ENCODE results near the gene ZGLP1.

Gene ZGLP1

DNA sequence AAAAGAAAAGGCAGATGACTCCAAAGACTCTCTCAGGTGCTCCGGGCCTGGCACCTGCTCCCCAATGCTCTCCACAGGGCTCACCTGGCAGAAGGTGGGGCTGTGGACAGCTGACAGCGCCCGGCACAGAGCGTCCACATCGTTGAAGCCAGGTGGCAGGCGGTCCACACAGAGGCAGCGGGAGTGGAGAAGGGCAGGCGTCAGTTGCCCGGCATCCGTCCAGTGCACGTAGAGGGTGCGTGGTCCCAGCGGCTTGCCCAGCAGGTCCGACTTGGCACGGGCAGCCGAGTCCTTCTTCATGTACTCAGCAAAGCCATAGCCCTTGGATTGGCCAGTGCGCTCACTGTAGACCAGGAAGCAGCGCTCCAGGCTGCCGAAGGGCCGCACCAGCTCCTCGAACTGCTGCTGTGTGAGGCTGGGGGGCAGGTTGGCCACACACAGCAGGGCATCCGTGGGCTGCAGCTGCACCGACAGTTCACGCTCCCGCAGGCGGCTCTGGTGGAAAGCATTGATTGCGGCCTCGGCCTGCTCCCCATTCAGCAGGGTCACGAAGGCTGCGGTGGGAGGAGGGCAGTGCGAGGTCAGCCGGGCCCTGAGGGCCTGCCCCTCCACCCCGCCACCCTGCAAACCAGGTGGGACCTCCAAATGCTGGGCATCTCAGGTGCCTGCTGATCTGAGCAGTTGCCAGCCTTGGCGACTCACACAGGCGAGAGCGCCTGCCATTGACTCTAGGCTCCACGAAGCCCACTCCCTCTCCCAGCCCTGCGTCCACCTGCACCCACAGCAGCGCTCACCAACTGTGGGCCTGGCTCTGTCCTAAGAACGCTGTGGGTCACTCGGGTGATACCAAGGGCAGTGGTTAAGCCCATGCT, 19.2 kb upstream of the ZGLP1 start:
- TF ChIP-seq, protein P1, sequence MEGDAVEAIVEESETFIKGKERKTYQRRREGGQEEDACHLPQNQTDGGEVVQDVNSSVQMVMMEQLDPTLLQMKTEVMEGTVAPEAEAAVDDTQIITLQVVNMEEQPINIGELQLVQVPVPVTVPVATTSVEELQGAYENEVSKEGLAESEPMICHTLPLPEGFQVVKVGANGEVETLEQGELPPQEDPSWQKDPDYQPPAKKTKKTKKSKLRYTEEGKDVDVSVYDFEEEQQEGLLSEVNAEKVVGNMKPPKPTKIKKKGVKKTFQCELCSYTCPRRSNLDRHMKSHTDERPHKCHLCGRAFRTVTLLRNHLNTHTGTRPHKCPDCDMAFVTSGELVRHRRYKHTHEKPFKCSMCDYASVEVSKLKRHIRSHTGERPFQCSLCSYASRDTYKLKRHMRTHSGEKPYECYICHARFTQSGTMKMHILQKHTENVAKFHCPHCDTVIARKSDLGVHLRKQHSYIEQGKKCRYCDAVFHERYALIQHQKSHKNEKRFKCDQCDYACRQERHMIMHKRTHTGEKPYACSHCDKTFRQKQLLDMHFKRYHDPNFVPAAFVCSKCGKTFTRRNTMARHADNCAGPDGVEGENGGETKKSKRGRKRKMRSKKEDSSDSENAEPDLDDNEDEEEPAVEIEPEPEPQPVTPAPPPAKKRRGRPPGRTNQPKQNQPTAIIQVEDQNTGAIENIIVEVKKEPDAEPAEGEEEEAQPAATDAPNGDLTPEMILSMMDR (conservative IDR thresholded peaks at IDR 0.05; ENCODE audit: low read depth), result no peak
- no peak overlapping the region for H3K27ac ChIP-seq
- ChIA-PET POLR2A (ENCODE audit: low non-redundant PET) (no interaction called here), CTCF (interaction anchor here (0.7 kb wide), 1 partner anchor 58 kb away, joined by 3 read pairs; the partner anchor contains the start of gene ICAM1)
- no peak for DNase-seq (ENCODE audit: low spot score)

DNA sequence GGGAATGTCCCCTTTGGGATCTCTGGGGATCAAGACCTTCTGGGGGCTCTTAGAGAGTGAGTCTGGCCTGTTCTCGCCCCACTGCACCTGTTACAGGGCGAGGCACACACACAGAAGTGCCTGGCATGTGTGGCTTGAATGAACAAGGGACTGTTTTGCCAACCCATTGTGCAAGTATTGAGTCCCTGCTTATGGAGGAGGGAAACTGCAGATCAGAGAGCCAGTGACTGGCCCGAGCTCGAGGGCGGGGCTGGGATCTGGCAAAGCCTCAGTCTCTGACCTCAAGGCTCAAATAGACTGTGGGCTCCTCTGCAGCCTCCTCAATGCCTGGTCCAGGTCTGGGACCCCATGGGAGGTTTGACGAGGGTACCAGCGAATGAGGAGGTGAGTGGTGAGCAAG, 18.2 kb upstream of the ZGLP1 start:
- TF ChIP-seq, protein P1 (conservative IDR thresholded peaks at IDR 0.05; ENCODE audit: low read depth), result no peak
- POLR2A ChIA-PET (ENCODE audit: low non-redundant PET), result no interaction called here
- no peak overlapping the region for H3K27ac ChIP-seq
- CTCF ChIA-PET, result no interaction called here
- DNase-seq (ENCODE audit: low spot score), result no peak

DNA sequence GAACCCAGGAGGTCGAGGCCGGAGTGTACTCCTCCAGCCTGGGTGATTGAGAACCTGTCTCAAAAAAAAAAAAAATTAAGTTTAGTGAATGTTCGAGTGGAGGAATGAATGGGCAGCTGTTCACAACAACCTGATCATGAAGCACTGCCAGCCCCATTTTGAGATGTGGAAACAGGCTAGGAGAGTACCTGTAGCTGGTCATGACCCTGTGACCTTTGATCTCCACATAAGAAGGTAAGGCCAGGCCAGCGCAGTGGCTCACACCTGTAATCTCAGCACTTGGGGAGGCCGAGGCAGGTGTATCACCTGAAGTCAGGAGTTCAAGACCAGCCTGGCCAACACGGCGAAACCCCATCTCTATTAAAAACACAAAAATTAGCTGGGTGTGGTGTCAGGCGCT, 16.1 kb upstream of the ZGLP1 start:
- no peak overlapping the region; the same call in 1 of the 2 replicates for H3K27ac ChIP-seq
- no peak for DNase-seq (ENCODE audit: low spot score)
- ChIA-PET POLR2A (ENCODE audit: low non-redundant PET) (no interaction called here), CTCF (interaction anchor here (0.7 to 1.1 kb wide), 2 partner anchors 91 to 96 kb away, joined by 4 to 5 read pairs; no protein-coding TSS in a partner anchor)
- TF ChIP-seq, protein P1 (conservative IDR thresholded peaks at IDR 0.05; ENCODE audit: low read depth), result no peak

DNA sequence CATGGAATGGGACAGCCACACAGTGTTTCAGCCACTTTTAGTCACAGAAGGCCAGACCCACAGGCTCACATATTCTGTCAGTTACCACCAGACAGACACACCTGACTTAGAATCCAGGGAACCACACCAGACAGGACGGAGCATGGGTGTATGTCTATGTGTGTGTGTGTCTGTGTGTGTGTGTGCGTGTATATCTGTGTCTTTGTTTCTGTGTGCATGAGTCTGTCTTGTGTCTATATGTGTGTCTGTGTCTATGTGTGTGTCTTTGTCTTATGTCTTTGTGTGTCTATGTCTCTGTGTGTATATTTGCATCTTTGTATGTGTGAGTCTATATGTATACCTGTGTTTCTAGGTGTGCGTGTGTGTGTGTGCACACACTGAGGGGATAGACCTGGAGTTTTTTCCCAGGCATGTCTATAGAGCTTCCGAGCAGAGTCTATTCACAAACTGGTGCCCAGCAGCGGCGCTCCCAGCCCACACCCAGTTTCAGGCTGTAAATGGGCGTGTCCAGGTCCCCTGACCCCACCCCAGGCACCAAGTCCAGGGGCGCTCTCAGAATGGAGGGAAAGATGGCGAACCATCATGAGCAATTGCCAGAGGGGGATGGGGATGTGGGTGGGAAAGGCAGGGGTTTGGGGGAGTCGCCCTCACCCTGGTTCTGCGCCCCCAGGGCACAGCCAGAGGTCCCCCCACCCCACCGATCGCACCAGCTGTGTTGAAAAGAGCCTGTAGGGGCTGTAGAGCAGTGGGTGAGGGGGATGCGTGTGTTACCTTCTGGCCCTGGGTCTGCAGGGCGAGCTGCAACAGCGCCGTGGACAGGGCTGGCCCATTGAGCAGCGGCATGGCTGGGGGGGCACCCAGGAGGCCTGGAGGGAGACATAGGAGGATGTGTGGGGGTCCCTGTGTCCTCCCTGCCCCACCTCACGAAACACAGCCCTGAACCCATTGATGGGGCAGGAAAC, 12.5 kb upstream of the ZGLP1 start:
- POLR2A ChIA-PET (ENCODE audit: low non-redundant PET), result no interaction called here
- TF ChIP-seq, protein P1 (conservative IDR thresholded peaks at IDR 0.05; ENCODE audit: low read depth), result no peak
- no peak for DNase-seq (ENCODE audit: low spot score)
- CTCF ChIA-PET, result no interaction called here
- no peak overlapping the region; the same call in 1 of the 2 replicates for H3K27ac ChIP-seq

DNA sequence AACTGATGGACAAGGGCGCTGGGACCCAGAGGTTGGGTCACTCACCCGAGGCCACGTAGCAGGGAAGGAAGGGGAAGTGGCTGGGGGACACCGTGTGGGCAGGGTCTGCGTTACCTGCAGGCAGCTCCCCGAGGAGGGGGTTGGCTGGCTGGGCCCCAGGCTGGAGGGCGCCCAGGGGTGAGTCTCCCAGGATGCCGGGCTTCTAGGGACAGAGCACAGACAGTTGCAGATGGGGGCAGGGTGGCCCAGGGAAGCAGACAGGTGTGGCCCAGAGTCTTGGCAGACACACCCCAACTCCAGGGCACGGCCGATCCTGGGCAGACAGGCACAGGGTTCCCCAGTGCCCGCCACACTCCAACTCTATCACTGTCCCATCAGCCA, 11.8 kb upstream of the ZGLP1 start:
- POLR2A ChIA-PET (ENCODE audit: low non-redundant PET), result no interaction called here
- no peak for DNase-seq (ENCODE audit: low spot score)
- CTCF ChIA-PET, result no interaction called here
- H3K27ac ChIP-seq, result no peak overlapping the region; the same call in 1 of the 2 replicates
- TF ChIP-seq, protein P1 (conservative IDR thresholded peaks at IDR 0.05; ENCODE audit: low read depth), result no peak

Measured in RWPE1 (cell line).